Thyroid gland (tissue), 4 donors: ENCODE results near the gene NDEL1. TPM values are rescaled to one million over a fixed set of nuclear protein-coding genes. Genes with fewer than 3 reads are reported as not detected.

Experiments
- DNase-seq, 2 donors: peaks; one replicate each; pipeline ENCODE4 v3.0.0-alpha.2; 2019
- H3K27ac ChIP-seq, 3 donors: fragments of 200-600 bp; sonication (generic); 1 replicate in 2 of 3; 2 replicates in 1 of 3; pipeline ENCODE4 v1.5.1; 2016 to 2019; ENCODE audit warnings: mild to moderate bottlenecking in 1 of 3, moderate library complexity in 1 of 3
- H3K27me3 ChIP-seq: fragments of 200-600 bp; sonication (generic); one replicate; pipeline ENCODE4 v1.5.1; 2019
- H3K36me3 ChIP-seq, 2 donors: fragments of 200-600 bp; sonication (generic); one replicate each; pipeline ENCODE4 v1.5.1; 2016 to 2019
- H3K4me1 ChIP-seq, 2 donors: fragments of 200-600 bp; sonication (generic); one replicate each; pipeline ENCODE4 v1.5.1; 2017 to 2019
- H3K4me3 ChIP-seq, 3 donors: fragments of 200-600 bp; sonication (generic); replicated peaks in 1 of 3; 1 replicate in 2 of 3; 2 replicates in 1 of 3; pipeline ENCODE4 v1.5.1; 2016; ENCODE audit warnings: mild to moderate bottlenecking in 1 of 3
- H3K9me3 ChIP-seq: fragments of 200-600 bp; sonication (generic); one replicate; pipeline ENCODE4 v1.5.1; 2017
- POLR2A ChIP-seq, 2 donors: fragments of 450-650 bp; IDR thresholded peaks; one replicate each; pipeline ENCODE4 v1.6.1; 2017; ENCODE audit warnings: antibody characterized with exemption in 2 of 2, mild to moderate bottlenecking in 2 of 2, moderate library complexity in 1 of 2
- WGBS, 2 donors: methylation state at CpG; one replicate each; pipeline ENCODE4 v1.1.5; 2017; 5-methylcytosine and 5-hydroxymethylcytosine counted together
- intact Hi-C: fragments of 100-400 bp; cut with DNase I; formaldehyde crosslinking; loops from one replicate; pipeline ENCODE4 v1.15.1; 2023
- total RNA-seq, 4 donors: library from RNA; depleted of rRNA; stranded (reverse); fragments of >200 nt; gene quantifications; one replicate each; pipeline ENCODE4 v1.2.3, GENCODE V29; 2016
- TF ChIP-seq, protein P1 (sequence below), 6 experiments: fragments of 200-600 bp in 3 of 6; fragments of 450-650 bp in 3 of 6; sonication (generic) in 3 of 6; IDR thresholded peaks; one replicate each; pipeline ENCODE4 v1.5.1; 2016 to 2019; ENCODE audit warnings: antibody characterized with exemption in 6 of 6, mild to moderate bottlenecking in 2 of 6, inconsistent platforms in 1 of 6, moderate library complexity in 1 of 6

The NDEL1 gene
- total RNA-seq, 4 donors from 2014 or later = 56.0 to 77.7 (median 59.5) TPM

GRCh38 chr17:8462564-8462963 is 26.9 kb downstream of the NDEL1 start:
- WGBS, 2 donors = 64 to 65% methylated on average over 5 of the region's 5 CpGs

DNA sequence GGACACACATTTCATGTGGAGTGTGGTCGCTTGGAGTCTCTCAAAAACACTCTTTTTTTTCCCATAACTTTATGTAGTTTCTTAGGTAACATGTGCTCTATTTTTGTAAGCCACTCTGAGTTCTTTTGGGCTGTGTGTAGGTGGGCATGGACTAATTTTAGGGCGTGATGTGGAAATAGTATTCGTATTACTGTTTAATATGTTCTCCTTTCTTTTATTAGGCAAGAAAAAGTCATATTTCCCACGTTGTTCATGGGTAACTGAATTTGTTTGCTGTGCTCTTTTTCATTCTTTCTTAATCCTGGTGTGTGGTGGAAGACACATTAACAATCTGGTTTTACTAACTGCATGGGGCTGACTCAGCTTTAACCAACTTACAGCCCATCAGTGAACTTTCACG is 27.4 kb downstream of the NDEL1 start:
- intact Hi-C loops = no loop called here
- H3K4me1 ChIP-seq = no peaks in the 10 kb centered on the region
- H3K27ac ChIP-seq = no peak overlapping the region
- H3K4me3 ChIP-seq = no peak overlapping the region
- DNase-seq = no peak
- no peaks in the 10 kb centered on the region for H3K27me3 ChIP-seq
- peaks cover 34 to 51% of the 10 kb centered on the region in 2 donors for H3K36me3 ChIP-seq
- no peak for TF ChIP-seq POLR2A (IDR thresholded peaks at IDR 0.05)
- TF ChIP-seq, protein P1, sequence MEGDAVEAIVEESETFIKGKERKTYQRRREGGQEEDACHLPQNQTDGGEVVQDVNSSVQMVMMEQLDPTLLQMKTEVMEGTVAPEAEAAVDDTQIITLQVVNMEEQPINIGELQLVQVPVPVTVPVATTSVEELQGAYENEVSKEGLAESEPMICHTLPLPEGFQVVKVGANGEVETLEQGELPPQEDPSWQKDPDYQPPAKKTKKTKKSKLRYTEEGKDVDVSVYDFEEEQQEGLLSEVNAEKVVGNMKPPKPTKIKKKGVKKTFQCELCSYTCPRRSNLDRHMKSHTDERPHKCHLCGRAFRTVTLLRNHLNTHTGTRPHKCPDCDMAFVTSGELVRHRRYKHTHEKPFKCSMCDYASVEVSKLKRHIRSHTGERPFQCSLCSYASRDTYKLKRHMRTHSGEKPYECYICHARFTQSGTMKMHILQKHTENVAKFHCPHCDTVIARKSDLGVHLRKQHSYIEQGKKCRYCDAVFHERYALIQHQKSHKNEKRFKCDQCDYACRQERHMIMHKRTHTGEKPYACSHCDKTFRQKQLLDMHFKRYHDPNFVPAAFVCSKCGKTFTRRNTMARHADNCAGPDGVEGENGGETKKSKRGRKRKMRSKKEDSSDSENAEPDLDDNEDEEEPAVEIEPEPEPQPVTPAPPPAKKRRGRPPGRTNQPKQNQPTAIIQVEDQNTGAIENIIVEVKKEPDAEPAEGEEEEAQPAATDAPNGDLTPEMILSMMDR (IDR thresholded peaks at IDR 0.05) = no peak
- no peaks in the 10 kb centered on the region for H3K9me3 ChIP-seq
- 83 to 90% methylated on average over 5 of the region's 5 CpGs for WGBS, 2 donors

More at GRCh38 chr17:8462564-8462963, 26.9 kb downstream of the NDEL1 start:
- no peak overlapping the region for H3K27ac ChIP-seq
- intact Hi-C loops = no loop called here
- peaks cover 33 to 48% of the 10 kb centered on the region in 2 donors for H3K36me3 ChIP-seq
- no peak overlapping the region for H3K4me3 ChIP-seq
- H3K9me3 ChIP-seq = no peaks in the 10 kb centered on the region
- H3K4me1 ChIP-seq = no peaks in the 10 kb centered on the region
- no peak for DNase-seq
- H3K27me3 ChIP-seq = no peaks in the 10 kb centered on the region
- TF ChIP-seq POLR2A (IDR thresholded peaks at IDR 0.05) = no peak
- TF ChIP-seq, protein P1 (IDR thresholded peaks at IDR 0.05) = no peak

GRCh38 chr17:8464941-8465340 is 29.3 kb downstream of the NDEL1 start:
- Histone ChIP-seq H3K4me1 (no peaks in the 10 kb centered on the region), H3K27me3 (no peaks in the 10 kb centered on the region), H3K9me3 (no peaks in the 10 kb centered on the region), H3K36me3 (peaks cover 37 to 47% of the 10 kb centered on the region in 2 donors), H3K4me3 (no peak overlapping the region), H3K27ac (no peak overlapping the region)
- TF ChIP-seq, protein P1 (IDR thresholded peaks at IDR 0.05) = no peak
- no peak for TF ChIP-seq POLR2A (IDR thresholded peaks at IDR 0.05)
- WGBS, 2 donors = 60 to 65% methylated on average over 4 of the region's 4 CpGs
- intact Hi-C loops = no loop called here
- DNase-seq = no peak

GRCh38 chr17:8465356-8465755 is 29.7 kb downstream of the NDEL1 start:
- H3K27ac ChIP-seq = no peak overlapping the region
- H3K27me3 ChIP-seq = no peaks in the 10 kb centered on the region
- H3K36me3 ChIP-seq = peaks cover 33 to 42% of the 10 kb centered on the region in 2 donors
- no peaks in the 10 kb centered on the region for H3K9me3 ChIP-seq
- no peak overlapping the region for H3K4me3 ChIP-seq
- TF ChIP-seq, protein P1 (IDR thresholded peaks at IDR 0.05) = no peak
- no peak for TF ChIP-seq POLR2A (IDR thresholded peaks at IDR 0.05)
- H3K4me1 ChIP-seq = peaks cover 0 to 4% of the 10 kb centered on the region in 2 donors
- intact Hi-C loops = no loop called here
- 69 to 79% methylated on average over 8 of the region's 8 CpGs for WGBS, 2 donors
- no peak for DNase-seq

DNA sequence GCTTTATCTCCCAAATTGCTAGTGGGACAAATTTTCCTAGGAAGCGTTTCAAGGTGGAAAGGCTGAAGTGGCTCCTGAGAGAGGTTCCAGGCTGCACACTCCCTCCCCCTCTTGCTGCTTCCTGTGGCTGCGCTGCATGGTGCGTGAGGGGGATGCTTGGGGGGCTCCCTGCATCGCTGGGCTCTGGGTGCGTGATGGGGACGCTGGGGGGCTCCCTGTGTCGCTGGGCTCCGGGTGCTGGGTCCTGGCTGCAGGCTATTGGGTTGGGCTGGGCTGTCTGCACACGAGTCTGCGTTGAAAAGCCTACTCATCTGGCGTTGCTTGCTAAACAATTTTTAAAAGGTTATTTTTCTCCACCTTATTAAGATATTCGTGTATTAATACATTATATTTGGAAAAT is 30.1 kb downstream of the NDEL1 start:
- Histone ChIP-seq H3K4me1 (peaks cover 0 to 8% of the 10 kb centered on the region in 2 donors), H3K9me3 (no peaks in the 10 kb centered on the region), H3K36me3 (peaks cover 29 to 38% of the 10 kb centered on the region in 2 donors), H3K27ac (no peak overlapping the region), H3K27me3 (no peaks in the 10 kb centered on the region), H3K4me3 (no peak overlapping the region)
- no peak for DNase-seq
- intact Hi-C loops = no loop called here
- TF ChIP-seq, protein P1 (IDR thresholded peaks at IDR 0.05) = no peak
- no peak for TF ChIP-seq POLR2A (IDR thresholded peaks at IDR 0.05)
- WGBS, 2 donors = 76 to 77% methylated on average over 10 to 12 of the region's 12 CpGs
